Measurements from ENCODE around the gene HBP1.

GRCh38 chr7:107154826-107155225, 14.0 kb upstream of the HBP1 start:
- no peak for TF ChIP-seq POLR2A (IDR thresholded peaks at IDR 0.05)
- TF ChIP-seq CTCF (IDR thresholded peaks at IDR 0.05) = no peak

All from heart left ventricle (tissue), 13 donors.